GM21723 (cell line): ENCODE results near the gene STUM.
"Not testable (repeated sequence)": the region's sequence is repeated elsewhere in the genome, so short reads cannot be mapped to it uniquely, and the experiment has no call there.

Experiments
- ATAC-seq: cut with Tn5 transposase; IDR thresholded peaks from one replicate; pipeline ENCODE4 v1.9.1; 2021; ENCODE audit warnings: mild to moderate bottlenecking, moderate library complexity; ENCODE audit not compliant: unreplicated experiment

Gene STUM

DNA sequence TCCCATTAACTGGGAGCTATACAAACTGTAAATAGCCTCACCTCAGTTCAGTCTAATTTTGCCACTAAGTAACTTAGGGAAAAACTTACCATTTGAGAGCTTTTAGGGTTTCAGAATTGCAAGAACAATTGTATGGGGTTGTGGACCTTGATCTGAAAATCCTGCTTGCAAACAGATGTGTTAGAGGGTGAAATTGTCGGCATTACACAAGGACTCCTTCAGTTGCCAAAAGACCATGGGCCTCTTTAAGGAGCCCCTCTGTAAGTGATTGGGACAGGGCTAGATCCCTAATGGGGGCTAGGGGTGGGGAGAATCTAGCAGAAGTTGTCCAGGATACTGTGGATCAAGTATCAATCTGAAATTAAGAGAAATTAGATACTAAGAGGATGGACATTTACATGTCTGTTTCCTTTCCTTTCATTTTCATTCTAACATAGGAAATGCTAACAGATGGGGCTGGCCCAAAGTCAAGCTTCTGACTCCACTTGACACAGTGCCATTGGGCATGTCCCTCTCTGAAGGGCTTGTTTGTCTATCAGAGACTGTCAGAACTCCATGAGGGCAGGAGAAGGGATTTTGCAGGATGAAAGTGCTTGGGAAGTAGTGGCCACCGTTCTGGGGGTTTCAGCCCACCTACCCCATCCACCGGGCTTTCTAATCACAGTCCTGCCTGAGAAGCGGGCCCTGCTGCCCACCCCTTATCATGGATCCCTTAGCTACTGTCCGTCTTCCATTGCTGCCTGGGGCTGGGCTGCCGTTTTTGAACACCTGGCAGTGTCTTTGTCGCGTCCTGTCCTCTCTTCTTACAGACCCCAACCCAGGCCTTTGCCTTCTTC, 54.7 kb downstream of the STUM start:
- ATAC-seq, result no peak

DNA sequence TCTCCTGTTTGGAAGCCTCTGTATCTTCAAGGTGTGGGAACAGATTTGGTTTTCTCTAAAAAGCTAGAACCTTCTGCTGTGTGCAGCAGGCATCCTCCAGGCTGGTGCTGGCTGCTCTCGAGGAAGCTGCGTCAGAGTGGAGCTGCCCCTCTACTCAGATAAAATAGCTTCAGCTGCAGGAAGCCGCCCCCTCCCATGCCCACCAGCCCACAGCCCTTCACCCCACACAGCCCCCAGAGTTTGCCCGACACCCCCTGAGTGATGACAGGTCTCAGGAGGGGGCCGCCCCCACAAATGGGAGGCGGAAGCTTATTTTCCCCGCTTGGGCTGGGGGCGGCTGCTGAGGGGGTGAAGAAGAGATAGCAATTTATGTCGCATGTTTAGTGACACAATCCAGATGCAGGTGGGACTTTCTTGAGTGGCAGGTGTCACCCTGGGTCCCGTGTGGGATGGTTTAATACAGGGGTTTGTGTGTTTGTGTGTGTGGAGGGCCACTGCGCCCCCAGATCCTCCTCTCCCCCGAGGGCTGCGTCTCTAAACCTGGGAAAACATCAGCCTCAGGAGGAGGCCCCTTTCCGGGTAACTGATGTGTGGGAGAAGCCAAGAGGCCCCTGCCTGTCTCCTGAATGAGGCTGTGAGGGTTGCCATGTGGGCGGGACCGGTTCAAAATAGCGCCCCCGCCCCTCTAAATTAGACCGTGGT, 55.4 kb downstream of the STUM start:
- no peak for ATAC-seq

GRCh38 chr1:226604560-226605317, 56.2 kb downstream of the STUM start:
- ATAC-seq, result no peak

GRCh38 chr1:226605318-226605950, 56.9 kb downstream of the STUM start:
- no peak for ATAC-seq

GRCh38 chr1:226606311-226607267, 58.0 kb downstream of the STUM start:
- no peak for ATAC-seq

GRCh38 chr1:226607268-226607660, 58.7 kb downstream of the STUM start:
- no peak for ATAC-seq

GRCh38 chr1:226607821-226608220, 59.3 kb downstream of the STUM start:
- ATAC-seq, result no peak

DNA sequence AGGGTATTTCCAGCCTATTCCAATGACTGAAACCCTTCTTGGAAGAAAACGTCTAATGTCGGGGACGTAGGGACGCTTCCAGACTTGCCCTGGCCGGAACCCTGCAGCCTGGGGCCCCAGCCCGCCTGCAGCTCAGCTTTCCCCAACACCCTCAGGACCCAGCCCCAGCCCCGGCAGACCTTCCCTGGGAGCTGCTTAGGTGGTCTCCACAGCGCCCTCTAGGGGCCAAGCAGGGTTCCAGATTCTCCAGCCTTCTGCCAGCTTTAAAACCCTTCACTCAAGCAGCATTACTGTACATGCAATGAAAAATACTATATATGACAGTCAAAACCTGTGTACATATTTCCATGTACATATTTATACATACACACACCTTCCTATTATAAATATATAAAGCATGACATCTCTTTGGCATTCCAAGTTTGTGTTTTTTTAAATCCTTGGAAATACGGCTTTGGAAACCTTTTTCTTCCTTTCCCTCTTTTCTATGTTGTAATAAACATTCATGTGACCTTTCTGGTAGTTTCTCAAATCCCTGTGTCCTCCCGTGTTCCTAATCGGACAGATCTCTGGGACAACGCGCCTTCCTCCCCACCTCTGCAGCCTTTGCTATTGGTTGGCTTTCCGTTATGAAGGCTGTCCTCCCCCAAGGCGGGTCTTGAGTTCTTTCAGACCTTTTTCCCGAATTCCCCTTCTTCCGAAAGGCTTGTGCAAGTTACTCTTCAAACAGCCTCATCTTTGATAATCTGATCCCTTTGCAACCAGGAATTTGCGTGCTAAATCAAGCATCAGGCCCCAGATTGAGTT, 60.3 kb downstream of the STUM start:
- peak; percentile 84 for ATAC-seq

DNA sequence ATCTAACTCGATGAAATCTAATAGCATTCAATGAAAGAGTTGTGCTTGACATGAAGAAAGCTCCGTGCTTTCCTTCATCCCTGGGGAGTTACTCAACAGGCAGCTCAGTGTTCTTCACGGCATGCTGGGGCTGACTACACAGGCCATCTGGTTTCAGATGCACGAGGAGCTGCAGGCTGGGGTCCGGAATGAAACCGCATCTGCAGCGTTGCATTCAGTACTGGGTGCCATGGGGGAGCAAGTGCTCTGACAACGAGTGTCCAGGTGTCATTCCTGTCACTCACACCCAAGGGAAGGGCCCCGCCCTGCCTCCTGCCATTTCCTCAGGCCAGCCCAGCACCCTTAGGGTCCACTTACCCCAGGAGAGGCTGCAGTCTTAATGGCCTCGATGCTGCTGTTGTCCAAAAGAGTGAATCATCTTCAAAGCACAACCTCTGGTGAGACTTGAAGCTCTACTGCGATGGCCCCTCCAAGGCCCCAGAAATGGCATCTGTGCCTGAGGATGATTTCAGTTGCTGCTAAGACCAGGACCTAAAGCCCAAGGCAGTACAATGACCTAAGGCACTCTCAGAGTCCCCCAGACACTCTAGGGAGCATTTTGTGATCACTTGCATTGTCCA, 61.4 kb downstream of the STUM start:
- no peak for ATAC-seq

DNA sequence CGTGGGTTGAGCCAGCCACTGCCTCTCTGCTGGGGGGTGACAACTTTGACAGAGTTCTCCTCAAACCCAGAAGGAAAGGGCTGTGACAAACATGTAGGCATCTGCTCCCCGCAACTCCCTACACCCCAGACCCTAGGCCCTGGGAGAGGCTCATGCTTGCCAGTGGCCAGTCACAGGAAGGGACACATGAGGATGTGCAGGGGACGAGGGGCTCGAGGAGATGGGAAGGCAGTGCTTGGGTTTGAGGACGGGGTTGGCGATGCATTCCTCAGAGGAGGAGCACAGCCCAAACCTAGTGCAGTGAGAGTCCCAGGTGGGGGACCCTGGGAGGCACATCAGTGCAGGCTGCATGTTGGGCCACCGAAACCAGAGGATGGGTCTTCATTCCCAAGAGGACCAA, 62.1 kb downstream of the STUM start:
- ATAC-seq, result no peak

- no peak for ATAC-seq
Measured at GRCh38 chr1:226611301-226611700, 62.7 kb downstream of the STUM start.

DNA sequence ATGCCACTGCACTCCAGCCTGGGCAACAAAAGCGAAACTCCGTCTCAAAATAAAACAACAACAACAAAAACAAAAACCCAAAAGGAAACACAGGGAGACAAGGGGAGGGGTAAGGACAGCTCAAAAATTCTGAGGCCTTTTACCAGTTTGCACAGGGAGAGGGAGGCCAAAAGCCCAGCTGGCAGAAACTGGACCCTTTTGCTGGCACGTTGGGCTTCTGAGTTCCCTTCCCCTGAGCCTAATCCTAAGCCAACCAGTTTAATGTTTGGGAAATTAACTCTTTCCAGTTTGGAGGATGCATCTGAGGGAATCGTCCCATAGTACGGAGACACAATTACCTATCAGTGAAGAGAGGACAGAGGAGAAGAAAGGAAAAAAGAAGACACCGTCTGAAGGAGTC, 63.4 kb downstream of the STUM start:
- ATAC-seq, result not testable (repeated sequence)

DNA sequence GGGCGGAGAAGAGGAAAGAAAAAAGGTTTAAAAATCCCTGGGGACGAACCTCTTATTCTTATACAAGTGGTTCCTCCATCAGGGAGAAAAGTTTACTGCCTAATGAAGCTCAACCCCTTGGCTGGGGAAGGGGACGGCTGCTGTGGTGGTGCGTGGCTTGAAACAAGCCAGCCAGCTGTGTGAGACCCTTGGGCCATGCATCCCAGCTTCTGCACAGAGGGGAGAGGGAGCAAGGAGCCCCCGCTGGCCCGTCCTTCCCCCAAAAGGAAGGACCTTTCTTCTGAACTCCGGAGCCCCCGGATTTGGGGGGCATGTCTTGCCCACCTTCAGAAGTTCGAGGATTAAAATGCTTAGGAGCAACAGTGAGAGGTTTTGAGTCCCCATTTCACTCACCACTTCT, 67.3 kb downstream of the STUM start:
- ATAC-seq, result no peak

DNA sequence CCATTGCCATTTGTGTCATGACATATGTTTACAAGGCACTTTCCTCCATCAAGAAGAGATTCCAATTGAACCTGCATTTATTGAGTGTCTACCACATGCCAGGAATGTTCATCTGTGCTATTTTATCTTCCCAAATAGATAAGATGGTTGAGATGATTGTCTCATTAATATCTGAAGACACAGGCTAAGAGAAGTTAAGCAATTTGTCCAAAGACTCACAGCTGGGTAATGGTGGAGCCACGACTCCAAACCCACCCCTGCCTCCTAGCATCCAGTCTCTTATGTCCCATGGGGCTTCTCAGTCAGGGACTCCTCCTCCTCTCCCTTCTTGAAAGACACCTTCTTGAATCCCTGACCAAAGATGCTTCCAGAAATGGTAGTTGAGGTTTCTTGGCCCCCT, 68.1 kb downstream of the STUM start:
- no peak for ATAC-seq

DNA sequence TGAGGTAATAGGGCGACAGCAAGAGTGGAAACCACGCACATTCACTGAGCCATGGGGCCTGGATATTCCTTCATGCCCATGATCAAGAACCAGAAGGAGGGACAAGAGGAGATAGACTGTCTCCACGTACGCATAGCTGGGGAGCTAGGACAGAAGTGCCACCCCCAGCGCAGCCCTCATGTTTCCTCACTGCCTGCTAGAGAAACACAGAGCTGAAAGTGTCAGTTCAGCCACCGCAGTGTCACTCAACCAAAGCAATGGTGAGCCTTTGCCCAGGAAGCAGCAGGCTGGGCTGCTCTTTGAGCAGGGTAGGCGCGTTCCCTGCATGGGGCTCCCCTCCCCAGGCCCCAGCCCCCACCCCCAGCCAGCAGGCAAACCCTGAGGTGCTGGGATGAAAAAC, 68.5 kb downstream of the STUM start:
- ATAC-seq, result no peak

DNA sequence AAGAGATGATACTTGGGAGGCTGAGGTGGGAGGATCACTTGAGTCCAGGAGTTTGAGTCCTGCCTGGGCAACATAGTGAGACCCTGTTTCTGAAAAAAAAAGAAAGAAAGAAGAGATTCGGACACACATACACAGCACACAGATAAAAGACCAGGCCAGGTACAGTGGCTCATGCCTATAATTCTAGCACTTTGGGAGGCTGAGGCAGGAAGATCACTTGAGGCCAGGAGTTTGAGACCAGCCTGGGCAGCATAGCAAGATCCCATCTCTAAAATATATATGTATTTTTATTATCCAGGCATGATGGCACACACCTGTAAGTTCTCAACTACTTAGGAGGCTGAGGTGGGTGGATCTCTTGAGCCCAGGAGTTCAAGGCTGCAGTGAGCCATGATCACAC, 69.2 kb downstream of the STUM start:
- not testable (repeated sequence) for ATAC-seq

- ATAC-seq, result no peak
Measured at GRCh38 chr1:226618380-226618779, 69.8 kb downstream of the STUM start.

GRCh38 chr1:226619031-226619430, 70.5 kb downstream of the STUM start:
- no peak for ATAC-seq

- no peak for ATAC-seq
Measured at GRCh38 chr1:226622012-226622411, 73.4 kb downstream of the STUM start.
